Testis (tissue), 2 donors: ENCODE data around the gene LPO.

Experiments used
- POLR2A ChIP-seq: fragments of 450-650 bp; IDR thresholded peaks from one replicate; pipeline ENCODE4 v1.6.1; 2017; ENCODE audit warnings: antibody characterized with exemption, mild to moderate bottlenecking, moderate library complexity
- TF ChIP-seq, protein P1 (sequence below), 3 experiments: fragments of 450-650 bp in 2 of 3; fragments of 200-600 bp in 1 of 3; sonication (generic) in 1 of 3; IDR thresholded peaks; one replicate each; pipeline ENCODE4 v1.5.1; 2016 to 2019; ENCODE audit warnings: antibody characterized with exemption in 3 of 3, mild to moderate bottlenecking in 2 of 3, moderate library complexity in 1 of 3

DNA sequence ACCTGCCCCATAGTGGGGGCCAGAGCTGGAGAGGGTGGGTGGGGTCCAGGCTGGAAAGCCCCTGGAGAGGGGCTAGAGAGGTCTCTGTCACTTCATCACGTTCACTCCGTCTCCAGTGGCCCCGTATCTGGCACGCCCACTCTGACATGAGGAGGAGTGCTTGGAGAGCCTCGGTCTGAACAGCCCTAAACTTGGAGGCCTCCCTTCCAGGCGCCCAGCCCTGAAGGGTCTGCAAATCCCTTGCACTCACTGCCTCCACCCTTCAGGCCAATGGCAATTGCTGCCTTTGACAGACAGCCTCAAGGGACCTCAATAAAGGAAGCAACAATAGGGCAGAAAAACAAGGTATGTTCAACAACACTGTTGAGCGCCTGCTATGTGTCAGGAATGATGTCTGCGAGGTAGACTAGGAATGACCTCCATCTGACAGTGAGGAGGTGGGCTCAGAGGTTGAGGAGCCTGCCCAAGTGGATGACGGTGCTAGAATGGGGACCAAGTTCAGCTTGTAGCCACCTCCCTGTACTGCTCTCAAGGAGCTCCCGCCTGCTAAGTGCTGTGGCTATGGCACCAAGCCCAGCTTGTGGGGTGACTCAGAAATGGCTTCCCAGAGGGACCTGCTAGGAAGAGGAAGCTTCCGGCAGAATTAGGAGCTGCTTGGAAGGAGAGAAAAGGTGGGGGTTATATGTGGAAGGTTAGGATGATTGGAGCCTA, 48.8 kb upstream of the LPO start:
- TF ChIP-seq, protein P1, sequence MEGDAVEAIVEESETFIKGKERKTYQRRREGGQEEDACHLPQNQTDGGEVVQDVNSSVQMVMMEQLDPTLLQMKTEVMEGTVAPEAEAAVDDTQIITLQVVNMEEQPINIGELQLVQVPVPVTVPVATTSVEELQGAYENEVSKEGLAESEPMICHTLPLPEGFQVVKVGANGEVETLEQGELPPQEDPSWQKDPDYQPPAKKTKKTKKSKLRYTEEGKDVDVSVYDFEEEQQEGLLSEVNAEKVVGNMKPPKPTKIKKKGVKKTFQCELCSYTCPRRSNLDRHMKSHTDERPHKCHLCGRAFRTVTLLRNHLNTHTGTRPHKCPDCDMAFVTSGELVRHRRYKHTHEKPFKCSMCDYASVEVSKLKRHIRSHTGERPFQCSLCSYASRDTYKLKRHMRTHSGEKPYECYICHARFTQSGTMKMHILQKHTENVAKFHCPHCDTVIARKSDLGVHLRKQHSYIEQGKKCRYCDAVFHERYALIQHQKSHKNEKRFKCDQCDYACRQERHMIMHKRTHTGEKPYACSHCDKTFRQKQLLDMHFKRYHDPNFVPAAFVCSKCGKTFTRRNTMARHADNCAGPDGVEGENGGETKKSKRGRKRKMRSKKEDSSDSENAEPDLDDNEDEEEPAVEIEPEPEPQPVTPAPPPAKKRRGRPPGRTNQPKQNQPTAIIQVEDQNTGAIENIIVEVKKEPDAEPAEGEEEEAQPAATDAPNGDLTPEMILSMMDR (IDR thresholded peaks at IDR 0.05), result no peak
- no peak for TF ChIP-seq POLR2A
